HepG2 (cell line): Measurements from ENCODE around the gene KRTAP6-1.

Experiments
- TEAD3 ChIP-seq: optimal IDR thresholded peaks from 2 replicates; pipeline ENCODE3; 2016; ENCODE audit warnings: borderline replicate concordance
- ZNF121 ChIP-seq: sonication (generic); formaldehyde crosslinking; IDR thresholded peaks from 2 replicates; pipeline ENCODE4 v1.5.0; 2020; ENCODE audit warnings: mild to moderate bottlenecking, missing genetic modification reagents
- ZNF558 ChIP-seq: sonication (generic); formaldehyde crosslinking; IDR thresholded peaks from 2 replicates; pipeline ENCODE4 v1.9.0; 2022; ENCODE audit warnings: mild to moderate bottlenecking, missing genetic modification reagents, borderline replicate concordance
- TF ChIP-seq, protein P1 (sequence below): sonication (generic); formaldehyde crosslinking; IDR thresholded peaks from 2 replicates; pipeline ENCODE4 v1.5.0; 2020; ENCODE audit warnings: mild to moderate bottlenecking, missing genetic modification reagents, moderate library complexity

DNA sequence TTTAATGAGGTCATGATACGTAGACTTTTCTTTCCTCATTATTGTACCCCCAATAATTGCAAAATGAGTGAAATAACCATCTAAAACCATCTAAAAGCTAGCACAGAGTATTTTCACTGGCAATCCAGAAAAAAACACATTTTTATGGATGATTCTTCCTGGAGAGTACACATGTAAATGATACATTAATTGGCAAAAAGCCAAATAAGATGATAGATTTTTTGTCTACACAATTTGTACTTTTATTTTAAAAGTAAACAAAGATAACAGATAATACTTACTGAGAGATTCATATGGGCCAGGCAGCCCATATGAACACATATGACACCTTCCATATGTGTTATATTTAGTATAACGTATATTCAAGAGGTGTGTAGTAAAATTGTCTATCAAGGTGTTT, 50.1 kb downstream of the KRTAP6-1 start:
- TF ChIP-seq ZNF558 (CRISPR knock-in tag) (no peak), ZNF121 (no peak), TEAD3 (CRISPR knock-in tag) (no peak)
- TF ChIP-seq, protein P1, sequence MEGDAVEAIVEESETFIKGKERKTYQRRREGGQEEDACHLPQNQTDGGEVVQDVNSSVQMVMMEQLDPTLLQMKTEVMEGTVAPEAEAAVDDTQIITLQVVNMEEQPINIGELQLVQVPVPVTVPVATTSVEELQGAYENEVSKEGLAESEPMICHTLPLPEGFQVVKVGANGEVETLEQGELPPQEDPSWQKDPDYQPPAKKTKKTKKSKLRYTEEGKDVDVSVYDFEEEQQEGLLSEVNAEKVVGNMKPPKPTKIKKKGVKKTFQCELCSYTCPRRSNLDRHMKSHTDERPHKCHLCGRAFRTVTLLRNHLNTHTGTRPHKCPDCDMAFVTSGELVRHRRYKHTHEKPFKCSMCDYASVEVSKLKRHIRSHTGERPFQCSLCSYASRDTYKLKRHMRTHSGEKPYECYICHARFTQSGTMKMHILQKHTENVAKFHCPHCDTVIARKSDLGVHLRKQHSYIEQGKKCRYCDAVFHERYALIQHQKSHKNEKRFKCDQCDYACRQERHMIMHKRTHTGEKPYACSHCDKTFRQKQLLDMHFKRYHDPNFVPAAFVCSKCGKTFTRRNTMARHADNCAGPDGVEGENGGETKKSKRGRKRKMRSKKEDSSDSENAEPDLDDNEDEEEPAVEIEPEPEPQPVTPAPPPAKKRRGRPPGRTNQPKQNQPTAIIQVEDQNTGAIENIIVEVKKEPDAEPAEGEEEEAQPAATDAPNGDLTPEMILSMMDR (CRISPR knock-in tag) = no peak
